ENCODE data around the gene SPOCK1.

DNA sequence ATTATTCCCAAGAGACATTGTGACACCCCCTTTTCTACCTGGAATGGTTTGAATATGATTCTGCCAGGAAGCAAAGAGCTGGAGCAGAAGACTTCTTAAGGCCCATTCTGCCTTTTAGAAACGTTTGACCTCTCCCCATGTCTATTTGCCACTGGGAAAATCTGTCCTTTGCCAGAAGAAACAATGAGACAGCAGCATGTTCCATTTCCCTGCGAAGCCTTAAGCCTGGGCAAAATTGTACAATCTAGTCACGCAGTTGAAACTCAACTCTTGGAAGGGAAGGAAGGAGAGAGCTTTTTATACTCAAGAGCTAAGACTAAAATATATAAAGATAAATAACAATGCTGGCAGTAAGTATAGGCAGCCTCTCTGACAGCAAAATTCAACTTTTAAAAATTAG, 22.1 kb upstream of the SPOCK1 start:
- TF ChIP-seq CTCF (IDR thresholded peaks at IDR 0.05; ENCODE audit: low read depth, low read length, missing input control): no peak
- TF ChIP-seq JUND (IDR thresholded peaks at IDR 0.05): no peak
- TF ChIP-seq, protein P1, sequence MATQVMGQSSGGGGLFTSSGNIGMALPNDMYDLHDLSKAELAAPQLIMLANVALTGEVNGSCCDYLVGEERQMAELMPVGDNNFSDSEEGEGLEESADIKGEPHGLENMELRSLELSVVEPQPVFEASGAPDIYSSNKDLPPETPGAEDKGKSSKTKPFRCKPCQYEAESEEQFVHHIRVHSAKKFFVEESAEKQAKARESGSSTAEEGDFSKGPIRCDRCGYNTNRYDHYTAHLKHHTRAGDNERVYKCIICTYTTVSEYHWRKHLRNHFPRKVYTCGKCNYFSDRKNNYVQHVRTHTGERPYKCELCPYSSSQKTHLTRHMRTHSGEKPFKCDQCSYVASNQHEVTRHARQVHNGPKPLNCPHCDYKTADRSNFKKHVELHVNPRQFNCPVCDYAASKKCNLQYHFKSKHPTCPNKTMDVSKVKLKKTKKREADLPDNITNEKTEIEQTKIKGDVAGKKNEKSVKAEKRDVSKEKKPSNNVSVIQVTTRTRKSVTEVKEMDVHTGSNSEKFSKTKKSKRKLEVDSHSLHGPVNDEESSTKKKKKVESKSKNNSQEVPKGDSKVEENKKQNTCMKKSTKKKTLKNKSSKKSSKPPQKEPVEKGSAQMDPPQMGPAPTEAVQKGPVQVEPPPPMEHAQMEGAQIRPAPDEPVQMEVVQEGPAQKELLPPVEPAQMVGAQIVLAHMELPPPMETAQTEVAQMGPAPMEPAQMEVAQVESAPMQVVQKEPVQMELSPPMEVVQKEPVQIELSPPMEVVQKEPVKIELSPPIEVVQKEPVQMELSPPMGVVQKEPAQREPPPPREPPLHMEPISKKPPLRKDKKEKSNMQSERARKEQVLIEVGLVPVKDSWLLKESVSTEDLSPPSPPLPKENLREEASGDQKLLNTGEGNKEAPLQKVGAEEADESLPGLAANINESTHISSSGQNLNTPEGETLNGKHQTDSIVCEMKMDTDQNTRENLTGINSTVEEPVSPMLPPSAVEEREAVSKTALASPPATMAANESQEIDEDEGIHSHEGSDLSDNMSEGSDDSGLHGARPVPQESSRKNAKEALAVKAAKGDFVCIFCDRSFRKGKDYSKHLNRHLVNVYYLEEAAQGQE (IDR thresholded peaks at IDR 0.05): no peak
- TF ChIP-seq FOXA1 (IDR thresholded peaks at IDR 0.05): no peak
- no peak for TF ChIP-seq RAD21 (IDR thresholded peaks at IDR 0.05)
- TF ChIP-seq GABPA (IDR thresholded peaks at IDR 0.05 in 1 of 2, conservative IDR thresholded peaks at IDR 0.05 in 1 of 2): no peak
- no peak for TF ChIP-seq YY1 (IDR thresholded peaks at IDR 0.05)
- TF ChIP-seq TAF1 (conservative IDR thresholded peaks at IDR 0.05): no peak
- no peak for TF ChIP-seq RXRA (IDR thresholded peaks at IDR 0.05)
- TF ChIP-seq HNF4G (IDR thresholded peaks at IDR 0.05): no peak
- TF ChIP-seq, protein P2, sequence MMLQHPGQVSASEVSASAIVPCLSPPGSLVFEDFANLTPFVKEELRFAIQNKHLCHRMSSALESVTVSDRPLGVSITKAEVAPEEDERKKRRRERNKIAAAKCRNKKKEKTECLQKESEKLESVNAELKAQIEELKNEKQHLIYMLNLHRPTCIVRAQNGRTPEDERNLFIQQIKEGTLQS (IDR thresholded peaks at IDR 0.05): no peak
